GM18508 (cell line): ENCODE data around the gene ACCS.

Experiments
- ATAC-seq: cut with Tn5 transposase; IDR thresholded peaks from one replicate; pipeline ENCODE4 v1.9.1; 2021; ENCODE audit warnings: moderate number of reproducible peaks; ENCODE audit not compliant: insufficient read depth, unreplicated experiment

Gene ACCS, protein sequence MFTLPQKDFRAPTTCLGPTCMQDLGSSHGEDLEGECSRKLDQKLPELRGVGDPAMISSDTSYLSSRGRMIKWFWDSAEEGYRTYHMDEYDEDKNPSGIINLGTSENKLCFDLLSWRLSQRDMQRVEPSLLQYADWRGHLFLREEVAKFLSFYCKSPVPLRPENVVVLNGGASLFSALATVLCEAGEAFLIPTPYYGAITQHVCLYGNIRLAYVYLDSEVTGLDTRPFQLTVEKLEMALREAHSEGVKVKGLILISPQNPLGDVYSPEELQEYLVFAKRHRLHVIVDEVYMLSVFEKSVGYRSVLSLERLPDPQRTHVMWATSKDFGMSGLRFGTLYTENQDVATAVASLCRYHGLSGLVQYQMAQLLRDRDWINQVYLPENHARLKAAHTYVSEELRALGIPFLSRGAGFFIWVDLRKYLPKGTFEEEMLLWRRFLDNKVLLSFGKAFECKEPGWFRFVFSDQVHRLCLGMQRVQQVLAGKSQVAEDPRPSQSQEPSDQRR

DNA sequence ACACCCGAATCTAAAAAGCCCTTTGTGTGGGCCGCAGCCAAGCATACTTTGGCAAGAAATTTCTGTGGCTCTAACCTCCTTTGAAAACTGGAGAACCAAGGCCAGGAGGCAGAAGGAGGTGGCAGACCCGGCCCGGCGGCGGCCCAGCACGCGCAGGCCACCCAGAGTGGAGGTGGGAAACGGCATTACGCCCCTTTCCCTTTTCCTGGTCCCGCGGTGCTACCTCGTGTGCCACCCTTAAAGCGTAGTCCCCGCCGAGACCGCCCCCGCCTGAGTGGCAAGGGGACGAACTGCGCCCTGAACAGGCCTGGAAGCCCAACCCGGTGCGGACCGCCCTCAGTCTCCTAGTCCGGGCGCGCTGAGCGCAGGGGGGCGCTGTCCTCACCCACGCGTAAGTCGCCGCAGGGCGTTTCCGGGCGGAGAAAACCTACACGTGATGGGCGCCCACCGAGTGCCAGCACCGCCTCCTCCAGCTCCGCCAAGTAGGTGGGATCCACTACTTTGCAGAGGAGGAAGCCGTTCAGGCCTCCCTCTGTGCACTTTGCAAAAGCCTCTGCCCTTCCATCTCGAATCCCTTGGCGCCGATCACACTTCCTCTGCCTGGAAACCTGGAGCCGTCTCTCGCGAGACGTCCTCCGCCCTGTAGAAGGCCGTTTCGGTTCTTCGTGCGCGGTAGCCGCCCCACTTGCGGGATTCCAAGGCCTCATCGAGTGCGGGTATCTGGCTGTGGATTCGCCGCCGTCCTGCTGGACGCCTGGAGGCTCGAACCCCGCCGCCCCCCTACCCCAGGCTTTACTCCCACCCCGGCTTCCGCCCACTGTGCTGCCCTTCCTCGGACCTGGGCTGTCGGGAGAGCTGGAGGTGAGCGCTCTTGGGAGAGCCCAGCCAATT lies at the start of gene ACCS:
ACCS (plus strand) TSS at position 430 of the 891 bp plus-strand sequence. CDS start 1,358 bp downstream, outside the sequence.
- peak; percentile 73 for ATAC-seq

DNA sequence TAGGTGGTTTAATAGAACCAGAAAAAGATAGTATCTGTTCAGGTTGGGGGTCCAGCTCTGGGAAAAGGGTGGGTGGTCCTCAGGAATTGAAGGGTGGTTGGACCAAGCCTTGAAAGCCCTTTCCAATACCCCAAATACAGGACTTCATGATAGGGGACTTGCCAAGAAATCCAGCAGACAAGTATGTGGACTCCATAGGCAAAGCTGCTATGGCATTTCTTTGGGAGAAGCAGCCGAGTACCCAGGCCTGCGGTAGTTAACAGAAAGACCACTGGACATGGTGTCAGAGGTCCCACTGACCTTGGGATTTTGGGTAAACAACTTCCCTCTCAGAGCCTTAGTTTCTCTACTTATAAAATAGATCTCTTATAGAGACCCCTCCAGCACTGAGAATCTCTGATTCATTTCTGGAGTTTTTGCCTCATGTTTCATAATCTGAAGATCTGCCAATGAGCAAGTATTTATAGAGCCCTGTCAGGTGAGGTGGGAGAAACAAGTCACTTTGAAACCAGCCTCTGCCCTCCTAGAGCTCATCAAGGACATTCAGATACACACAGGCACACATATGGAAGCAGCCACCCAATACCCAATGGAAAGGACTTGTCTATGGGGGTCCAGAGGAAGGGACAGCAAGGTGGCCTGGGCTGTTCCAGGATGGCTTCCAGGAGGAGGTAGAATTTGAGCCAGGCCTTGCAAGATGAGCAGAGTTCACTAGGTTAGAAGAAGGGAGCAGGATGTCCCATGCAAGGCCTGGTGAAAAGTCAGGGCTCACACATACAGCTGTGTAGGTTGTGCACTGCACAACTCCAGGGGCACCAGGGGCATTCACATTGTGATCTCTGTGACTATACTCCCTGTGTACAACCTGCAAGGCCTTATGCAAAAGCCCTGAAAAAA lies 49.3 kb upstream of the ACCS start:
- no peak for ATAC-seq

DNA sequence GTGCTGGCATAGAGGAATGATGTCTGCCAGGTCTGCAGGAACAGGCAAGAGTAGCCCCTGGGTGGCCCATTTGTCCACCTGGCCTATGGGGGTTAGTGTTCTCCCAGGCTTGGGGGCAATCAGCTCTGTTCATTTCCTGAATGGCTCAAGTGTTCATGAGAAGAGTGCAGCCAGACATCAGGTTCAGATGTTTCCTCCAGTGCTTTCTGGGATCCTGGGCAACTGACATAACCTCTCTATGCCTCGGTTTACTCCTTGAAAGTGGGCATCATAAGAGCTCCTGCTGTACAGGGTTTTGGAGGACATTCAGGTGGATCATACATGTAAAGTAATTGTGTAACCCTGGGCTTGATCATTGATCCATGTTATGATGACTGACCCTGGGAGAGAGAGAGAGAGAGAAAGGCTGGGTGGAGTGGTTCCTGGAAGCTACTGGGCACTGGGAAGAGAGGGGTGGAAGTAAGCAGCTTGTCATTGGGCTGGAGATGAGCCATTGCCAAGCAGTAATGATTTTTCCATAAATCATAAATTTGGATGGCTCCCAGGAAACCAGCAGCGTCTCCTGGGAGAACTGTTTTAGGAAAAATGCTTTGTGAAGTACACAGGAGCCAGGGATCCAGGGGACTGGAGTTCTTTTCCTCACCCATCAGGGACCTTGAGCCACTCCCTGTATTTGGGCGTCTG lies 48.5 kb upstream of the ACCS start:
- no peak for ATAC-seq

DNA sequence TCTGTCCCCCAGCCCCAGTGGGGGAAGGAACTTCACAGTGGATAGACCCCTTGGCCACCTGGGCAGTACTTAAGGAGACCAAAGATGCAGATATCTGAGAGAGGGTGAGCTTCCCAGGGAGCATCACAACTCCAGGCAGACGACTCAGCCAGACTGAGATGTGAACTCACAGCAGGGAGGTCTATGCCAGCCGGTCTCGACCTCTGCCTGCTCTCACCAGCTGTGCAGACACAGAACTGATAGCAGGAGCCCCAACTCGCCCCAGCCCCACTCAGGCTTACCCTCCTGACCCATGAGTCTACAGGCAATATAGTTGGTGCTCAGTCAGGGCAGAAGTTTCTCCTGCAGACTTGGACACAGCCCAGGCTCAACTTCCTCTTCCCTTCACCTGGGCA lies 47.9 kb upstream of the ACCS start:
- ATAC-seq, result no peak

DNA sequence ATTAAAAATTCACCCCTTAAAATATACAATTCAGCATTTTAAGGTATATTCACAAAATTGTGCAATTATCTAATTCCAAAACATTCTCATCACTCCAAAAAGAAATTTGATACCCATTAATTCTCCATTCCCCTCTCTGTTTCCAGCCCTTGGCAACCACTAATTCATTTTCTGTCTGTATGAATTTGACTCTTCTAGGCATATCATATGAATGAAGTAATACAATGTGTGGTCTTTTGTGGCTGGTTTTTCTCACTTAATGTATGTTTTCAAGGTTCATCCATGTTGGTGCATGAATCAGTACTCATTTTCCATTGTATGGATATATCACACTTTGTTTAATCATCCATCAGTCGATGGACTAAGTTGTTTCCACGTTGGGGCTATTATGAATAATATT lies 47.2 kb upstream of the ACCS start:
- ATAC-seq, result no peak

DNA sequence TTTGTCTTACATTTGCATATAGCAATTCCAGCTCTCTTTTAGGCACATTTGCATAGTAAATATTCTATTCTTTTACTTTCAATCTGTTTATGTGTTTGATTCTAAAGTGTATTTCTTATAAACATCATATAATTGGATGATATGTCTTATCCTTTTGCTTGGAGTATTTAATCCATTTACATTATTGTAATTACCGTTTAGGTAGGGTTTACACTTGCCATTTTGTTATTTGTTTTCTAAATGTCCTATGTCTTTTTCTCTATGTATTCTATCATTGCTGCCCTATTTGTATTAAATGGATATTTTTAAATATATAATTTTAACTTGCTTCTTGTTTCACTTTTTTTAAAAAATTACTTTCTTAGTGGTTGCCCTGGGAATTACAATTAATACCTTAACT lies 41.1 kb upstream of the ACCS start:
- no peak for ATAC-seq

DNA sequence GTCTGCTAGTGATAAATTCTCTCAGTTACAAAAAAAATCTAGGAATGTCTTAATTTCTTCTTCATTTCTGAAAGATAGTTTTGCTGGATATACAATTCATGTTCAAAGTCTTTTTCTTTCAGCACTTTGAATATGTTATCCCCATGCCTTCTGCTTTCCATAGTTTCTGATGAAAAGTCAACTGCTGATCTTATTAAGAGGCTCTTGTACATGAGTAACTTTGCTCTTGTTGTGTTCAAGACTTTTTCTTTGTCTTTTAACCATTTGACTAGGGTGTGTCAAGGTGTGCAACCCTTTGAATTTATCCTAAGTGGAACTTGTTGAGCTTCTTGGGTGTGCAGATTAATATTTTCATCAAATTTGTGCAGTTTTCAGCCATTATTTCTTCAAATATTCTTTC lies 40.3 kb upstream of the ACCS start:
- no peak for ATAC-seq

DNA sequence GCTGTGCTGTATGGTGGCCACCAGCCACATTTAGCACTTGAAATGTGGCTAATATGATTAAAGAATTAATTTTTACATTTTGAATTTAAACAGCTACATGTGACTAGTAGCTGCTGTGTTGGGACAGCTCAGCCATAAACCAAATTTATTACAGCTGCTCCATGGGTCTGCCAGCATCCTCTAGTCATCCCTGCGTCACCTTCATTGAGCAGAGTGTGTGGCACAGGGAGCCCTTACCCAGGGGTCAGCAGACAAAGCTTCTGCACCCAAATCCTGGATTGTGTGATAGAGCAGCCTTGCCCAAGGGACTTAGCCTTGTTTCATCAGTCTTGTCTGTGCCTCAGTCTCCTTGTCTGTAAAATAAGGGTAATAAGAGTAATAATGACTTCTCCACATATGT lies 37.7 kb upstream of the ACCS start:
- ATAC-seq, result no peak

DNA sequence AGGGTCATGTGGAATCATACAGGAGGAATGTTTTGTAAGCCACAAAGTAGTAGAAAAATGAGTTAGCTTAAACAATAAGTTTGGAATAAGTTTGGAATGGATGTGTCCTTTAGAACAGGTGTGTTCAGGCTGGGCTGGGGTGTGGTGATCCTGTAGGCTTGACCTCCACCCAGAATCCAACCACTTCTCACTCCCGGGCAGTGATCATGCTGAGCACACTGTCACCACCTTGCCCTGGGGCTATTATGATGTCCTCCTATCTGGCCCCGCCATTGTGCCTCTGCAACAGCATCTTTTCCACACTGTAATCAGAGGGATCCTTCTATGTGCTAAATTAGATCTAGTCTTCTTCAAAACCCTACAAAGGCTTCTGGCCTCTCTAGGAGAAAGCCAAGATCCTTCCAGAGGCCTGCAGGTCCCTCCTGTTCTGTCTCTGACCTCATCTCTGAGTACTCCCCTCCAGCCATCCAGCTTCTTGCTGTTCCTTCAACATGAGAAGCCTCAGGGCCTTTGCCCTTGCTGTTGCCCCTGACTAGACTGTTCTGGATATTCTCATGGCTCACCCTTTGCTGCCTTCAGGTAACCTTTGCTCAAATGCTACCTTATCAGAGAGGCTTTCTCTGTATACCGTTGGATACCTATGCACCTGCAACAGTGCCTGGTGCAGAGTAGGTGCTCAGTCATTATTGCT lies 37.1 kb upstream of the ACCS start:
- ATAC-seq, result no peak

DNA sequence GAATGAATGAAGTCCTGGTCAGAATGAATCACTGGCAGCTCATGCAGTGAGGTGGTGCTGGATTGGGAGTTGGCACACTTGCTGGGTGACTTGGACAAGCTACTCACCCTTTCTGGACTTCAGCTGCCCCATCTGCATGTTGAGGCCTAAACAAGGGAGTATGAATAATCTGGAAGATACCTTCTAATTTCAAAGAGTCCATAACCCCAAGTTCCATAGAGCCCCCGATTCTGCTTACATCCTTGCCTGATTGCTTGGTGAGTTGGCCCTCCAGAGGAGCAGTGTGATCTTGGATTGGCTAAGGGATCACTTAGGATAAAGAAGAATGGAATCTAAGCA lies 36.6 kb upstream of the ACCS start:
- ATAC-seq, result no peak

DNA sequence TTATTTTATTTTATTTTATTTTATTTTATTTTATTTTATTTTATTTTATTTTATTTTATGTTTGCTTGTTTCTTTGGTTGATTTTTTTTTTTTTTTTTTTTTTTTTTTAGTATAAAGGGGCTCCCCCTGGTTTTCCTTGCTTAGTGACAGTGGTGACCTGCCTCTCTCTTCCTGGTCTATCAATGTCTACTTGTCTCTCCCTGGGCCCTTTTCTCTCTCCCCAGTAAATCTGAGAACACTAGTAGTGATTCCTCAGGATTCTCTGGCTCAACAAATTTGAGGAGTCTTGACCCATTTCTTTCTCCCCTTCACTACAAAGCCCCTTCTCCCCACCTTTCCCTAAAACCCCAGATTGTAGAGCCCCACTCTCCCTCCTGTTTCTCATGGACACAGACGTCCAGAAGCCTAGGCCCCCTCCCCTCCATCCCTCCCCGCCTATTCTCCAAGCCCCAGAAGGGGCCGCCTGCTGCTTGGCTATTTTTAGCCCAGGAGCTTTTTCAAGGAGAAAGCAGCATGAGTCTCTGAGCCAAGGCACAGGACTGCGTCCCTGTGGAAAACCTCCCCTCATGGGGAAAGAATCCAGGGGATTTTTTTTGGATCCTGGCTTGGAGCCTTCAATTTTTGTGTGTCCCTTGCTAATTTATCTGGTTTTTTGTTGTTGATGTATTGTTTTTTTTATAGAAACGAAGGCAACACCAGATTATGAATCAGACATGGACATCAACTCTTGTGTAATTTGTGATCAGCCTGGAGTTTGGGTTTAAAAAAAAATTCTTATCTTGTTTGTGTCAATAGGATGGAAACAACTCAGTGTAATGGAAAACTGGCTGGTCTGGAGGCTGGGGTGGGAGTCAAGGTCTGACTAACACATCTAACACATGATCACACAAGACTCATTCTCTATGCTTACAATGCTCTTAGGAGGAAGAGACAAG lies 35.8 kb upstream of the ACCS start:
- ATAC-seq, result no peak

DNA sequence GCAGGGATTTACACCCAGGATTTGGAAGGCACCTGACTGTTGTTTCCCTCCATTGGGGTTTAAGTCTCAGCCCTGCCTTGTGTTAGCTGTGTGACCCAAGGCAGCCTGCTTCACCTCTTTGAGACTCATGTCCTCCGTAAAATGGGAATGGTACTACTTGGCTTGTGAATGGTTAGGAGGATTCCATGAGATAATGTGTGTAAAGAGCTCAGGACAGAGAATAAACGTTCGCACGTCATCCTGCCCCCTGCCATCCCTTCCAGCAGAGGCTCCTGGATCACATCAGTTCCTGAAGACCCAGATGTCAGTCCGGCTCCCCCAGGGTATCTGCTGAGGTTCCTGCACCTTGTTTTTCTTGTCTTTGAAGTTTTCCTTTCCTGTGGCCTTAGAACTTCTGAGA lies 35.1 kb upstream of the ACCS start:
- no peak for ATAC-seq

DNA sequence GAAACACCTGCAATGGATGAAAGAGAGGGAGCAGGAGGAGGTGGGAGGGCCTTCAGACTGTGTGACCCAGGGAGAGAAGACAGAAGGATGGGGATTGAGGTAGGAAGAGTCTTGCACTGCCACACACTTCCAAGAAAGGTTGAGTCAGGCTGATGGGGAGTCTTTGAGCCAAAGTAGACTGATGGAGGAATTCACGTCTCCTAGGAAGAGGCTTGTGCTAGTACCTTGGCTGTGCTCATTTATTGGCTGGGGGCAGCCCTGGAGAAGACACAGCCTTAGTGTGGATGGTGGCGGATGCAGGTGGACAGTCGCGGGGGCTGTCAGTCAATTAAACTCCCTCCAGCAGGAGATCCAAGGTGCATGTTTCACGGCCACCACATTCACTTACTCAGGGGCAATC lies 34.5 kb upstream of the ACCS start:
- ATAC-seq, result no peak

DNA sequence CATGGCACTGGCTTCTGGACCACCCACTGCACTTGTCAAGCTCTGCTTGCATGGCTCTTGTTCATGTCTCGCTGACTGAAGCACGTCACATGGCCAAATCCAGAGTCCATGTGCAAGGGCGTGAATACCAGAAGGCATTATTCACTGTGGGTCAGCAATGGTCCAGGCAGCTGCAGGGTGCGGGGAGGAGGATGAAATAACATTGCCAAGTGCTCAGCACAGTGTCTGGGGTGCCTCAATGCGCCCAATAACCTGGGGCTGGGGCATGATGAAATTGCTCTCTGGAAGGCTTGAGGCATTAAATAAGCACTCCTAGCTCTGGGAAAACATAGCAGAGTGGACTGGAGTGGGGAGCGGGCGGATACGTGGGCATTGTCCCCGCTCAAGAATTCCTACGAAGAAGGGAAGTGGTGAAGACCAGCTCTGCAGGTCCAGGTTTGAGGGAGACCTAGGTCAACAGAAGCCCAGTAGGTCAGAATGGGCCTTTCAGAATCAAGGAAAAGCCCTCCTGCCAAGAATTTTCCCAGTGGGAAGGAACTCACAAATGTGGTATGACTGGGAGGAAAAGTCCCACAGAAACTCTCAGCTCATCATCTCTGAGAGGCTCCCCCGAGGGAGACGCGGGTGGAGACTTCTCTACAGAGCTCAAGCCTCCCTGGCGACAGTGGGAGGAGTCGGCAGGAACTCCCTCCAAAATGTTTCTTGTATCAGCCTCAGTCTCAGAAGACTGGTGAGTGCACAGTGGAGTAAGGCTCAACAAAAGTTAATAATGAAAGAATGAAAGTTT lies 33.6 kb upstream of the ACCS start:
- ATAC-seq, result no peak

DNA sequence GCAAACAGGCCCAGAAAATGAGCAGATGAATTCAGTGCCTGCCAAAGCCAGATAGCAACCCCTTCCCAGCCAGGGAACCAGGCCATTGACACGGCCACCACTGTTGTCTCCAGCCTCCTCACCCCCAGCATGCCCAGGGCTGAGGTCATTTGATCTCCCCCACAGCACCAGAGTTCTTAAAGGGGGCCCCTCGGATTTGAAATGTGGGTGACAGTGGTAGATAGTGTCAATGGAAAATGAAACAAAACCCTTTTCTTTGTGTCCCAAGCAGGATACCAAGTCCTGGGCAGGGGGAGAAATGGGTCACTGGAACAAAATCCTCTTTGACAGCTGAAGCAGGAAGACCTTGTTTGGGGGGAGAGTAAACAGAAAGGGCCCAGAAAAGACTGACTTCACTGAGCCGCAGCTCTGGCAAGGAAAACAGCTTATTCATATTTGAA lies 32.6 kb upstream of the ACCS start:
- no peak for ATAC-seq

DNA sequence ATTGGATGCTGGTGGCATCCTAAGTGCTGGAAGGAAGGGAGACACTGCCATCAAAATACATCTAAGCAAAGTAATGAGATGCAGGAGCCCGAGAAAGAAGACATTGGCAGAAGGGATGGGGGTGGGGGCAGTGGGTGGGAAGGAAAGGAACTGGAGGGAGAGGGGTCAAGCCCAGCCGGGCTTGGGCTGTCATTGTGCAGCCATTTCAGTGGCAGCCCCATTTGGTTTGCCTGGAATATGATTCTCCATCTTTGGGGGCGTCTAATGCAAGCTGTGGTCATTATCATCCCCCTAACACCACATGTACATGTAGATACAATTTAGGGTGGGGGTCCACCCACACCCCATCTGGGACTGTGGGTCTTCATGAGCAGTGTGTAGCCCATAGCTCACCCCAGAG lies 32.2 kb upstream of the ACCS start:
- no peak for ATAC-seq

DNA sequence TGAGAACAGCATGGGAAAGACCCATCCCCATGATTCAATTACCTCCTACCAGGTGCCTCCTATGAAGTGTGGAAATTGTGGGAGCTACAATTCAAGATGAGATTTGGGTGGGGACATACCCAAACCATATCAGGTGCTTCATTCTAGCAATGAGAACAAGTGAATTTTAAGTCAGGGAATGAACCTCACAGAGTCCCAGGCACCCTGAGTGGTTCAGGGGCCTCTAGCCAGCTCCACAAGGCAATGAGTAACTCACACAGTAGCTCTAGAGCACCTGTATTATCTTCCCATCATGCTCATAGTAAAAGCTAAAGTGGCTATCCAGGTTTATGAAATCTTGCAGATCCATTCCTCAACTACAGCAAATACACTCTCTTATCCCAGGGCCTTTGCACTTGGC lies 31.4 kb upstream of the ACCS start:
- no peak for ATAC-seq
